ENCODE measurements around the gene ATP2B3. TPM values are rescaled to one million over a fixed set of nuclear protein-coding genes. Genes with fewer than 3 reads are reported as not detected.

ATP2B3 gene
- total RNA-seq, 4 donors from 2014 or later = 0.13 to 0.37 (median 0.31) TPM; not detected in 1

- WGBS, 2 donors (ENCODE audit: low coverage in 1 of 2) = 40% methylated on average over 1 of the region's 17 CpGs; no CpG with 5 or more reads in 1 of the 2 donors
- no peak overlapping the region for H3K27ac ChIP-seq
Measured at GRCh38 chrX:153499876-153500275, 17.6 kb upstream of the ATP2B3 start.

GRCh38 chrX:153500676-153501280 is 16.7 kb upstream of the ATP2B3 start:
- Histone ChIP-seq H3K9me3 (no peaks in the 10 kb centered on the region), H3K36me3 (no peaks in the 10 kb centered on the region), H3K27ac (no peak overlapping the region), H3K27me3 (peaks cover 1% of the 10 kb centered on the region), H3K4me1 (peaks cover 0 to 18% (median 0%) of the 10 kb centered on the region in 3 donors), H3K4me3 (no peak overlapping the region)
- no peak for TF ChIP-seq EP300 (IDR thresholded peaks at IDR 0.05)
- TF ChIP-seq POLR2A (IDR thresholded peaks at IDR 0.05) = no peak
- TF ChIP-seq POLR2AphosphoS5 (IDR thresholded peaks at IDR 0.05) = no peak
- TF ChIP-seq CTCF (IDR thresholded peaks at IDR 0.05) = no peak
- WGBS, 2 donors (ENCODE audit: low coverage in 1 of 2) = 78 to 80% methylated on average over 1 to 8 of the region's 9 CpGs
- no peak for ATAC-seq

More at GRCh38 chrX:153499876-153500275, 17.6 kb upstream of the ATP2B3 start:
- no peak for ATAC-seq
- peaks cover 9% of the 10 kb centered on the region for H3K27me3 ChIP-seq
- no peak overlapping the region for H3K4me3 ChIP-seq
- no peak for TF ChIP-seq CTCF (IDR thresholded peaks at IDR 0.05)
- TF ChIP-seq POLR2A (IDR thresholded peaks at IDR 0.05) = no peak
- no peak for TF ChIP-seq POLR2AphosphoS5 (IDR thresholded peaks at IDR 0.05)
- no peak for TF ChIP-seq EP300 (IDR thresholded peaks at IDR 0.05)
- peaks cover 0 to 27% (median 0%) of the 10 kb centered on the region in 3 donors for H3K4me1 ChIP-seq
- no peaks in the 10 kb centered on the region for H3K36me3 ChIP-seq
- H3K9me3 ChIP-seq = no peaks in the 10 kb centered on the region

GRCh38 chrX:153501530-153501929 is 15.9 kb upstream of the ATP2B3 start:
- Histone ChIP-seq H3K27me3 (no peaks in the 10 kb centered on the region), H3K36me3 (no peaks in the 10 kb centered on the region), H3K4me1 (peaks cover 0 to 16% (median 0%) of the 10 kb centered on the region in 3 donors), H3K9me3 (no peaks in the 10 kb centered on the region), H3K27ac (no peak overlapping the region), H3K4me3 (no peak overlapping the region)
- no CpG with 5 or more reads among the region's 8 CpGs for WGBS, 2 donors (ENCODE audit: low coverage in 1 of 2)
- no peak for ATAC-seq
- no peak for TF ChIP-seq POLR2AphosphoS5 (IDR thresholded peaks at IDR 0.05)
- TF ChIP-seq EP300 (IDR thresholded peaks at IDR 0.05) = no peak
- no peak for TF ChIP-seq CTCF (IDR thresholded peaks at IDR 0.05)
- no peak for TF ChIP-seq POLR2A (IDR thresholded peaks at IDR 0.05)

GRCh38 chrX:153502131-153502530 is 15.3 kb upstream of the ATP2B3 start:
- no CpG with 5 or more reads among the region's 10 CpGs for WGBS, 2 donors (ENCODE audit: low coverage in 1 of 2)
- Histone ChIP-seq H3K36me3 (no peaks in the 10 kb centered on the region), H3K4me3 (no peak overlapping the region), H3K9me3 (no peaks in the 10 kb centered on the region), H3K4me1 (peaks cover 0 to 17% (median 0%) of the 10 kb centered on the region in 3 donors), H3K27me3 (no peaks in the 10 kb centered on the region), H3K27ac (no peak overlapping the region)
- TF ChIP-seq EP300 (IDR thresholded peaks at IDR 0.05) = no peak
- TF ChIP-seq CTCF (IDR thresholded peaks at IDR 0.05) = no peak
- no peak for TF ChIP-seq POLR2AphosphoS5 (IDR thresholded peaks at IDR 0.05)
- no peak for TF ChIP-seq POLR2A (IDR thresholded peaks at IDR 0.05)
- ATAC-seq = no peak

GRCh38 chrX:153502796-153503195 is 14.6 kb upstream of the ATP2B3 start:
- H3K4me3 ChIP-seq = no peak overlapping the region
- no peaks in the 10 kb centered on the region for H3K27me3 ChIP-seq
- TF ChIP-seq CTCF (IDR thresholded peaks at IDR 0.05) (no peak), POLR2A (IDR thresholded peaks at IDR 0.05) (no peak)
- H3K36me3 ChIP-seq = no peaks in the 10 kb centered on the region
- H3K9me3 ChIP-seq = no peaks in the 10 kb centered on the region
- no peak overlapping the region for H3K27ac ChIP-seq
- WGBS, 2 donors (ENCODE audit: low coverage in 1 of 2) = no CpG with 5 or more reads among the region's 14 CpGs
- ATAC-seq = no peak
- H3K4me1 ChIP-seq = peaks cover 0 to 23% (median 0%) of the 10 kb centered on the region in 3 donors
